Epithelial cell of esophagus (primary cell): ENCODE results near the gene FSD1.

Source experiments
- DNase-seq: peaks from one replicate; pipeline ENCODE4 v3.0.0; 2010; ENCODE audit warnings: low read depth
- H3K4me3 ChIP-seq: 2 replicates; pipeline ENCODE4 v1.5.1; 2011; ENCODE audit warnings: mild to moderate bottlenecking, low read length, control low read depth
- CTCF ChIP-seq: IDR thresholded peaks from 2 replicates; pipeline ENCODE4 v1.5.1; 2011; ENCODE audit warnings: low read depth, mild to moderate bottlenecking, low read length, control low read depth, inconsistent platforms; ENCODE audit not compliant: insufficient read depth; ENCODE audit errors: missing control alignments

The FSD1 gene

GRCh38 chr19:4288091-4288777 is 16.2 kb upstream of the FSD1 start:
- no peak for TF ChIP-seq CTCF
- H3K4me3 ChIP-seq = no peak overlapping the region
- peak; percentile 22 for DNase-seq

- TF ChIP-seq CTCF = no peak
- DNase-seq = no peak
Measured at GRCh38 chr19:4291184-4291732, 13.1 kb upstream of the FSD1 start.

GRCh38 chr19:4292515-4292914 is 11.9 kb upstream of the FSD1 start:
- DNase-seq = no peak
- H3K4me3 ChIP-seq = no peak overlapping the region
- TF ChIP-seq CTCF = no peak

More at GRCh38 chr19:4291184-4291732, 13.1 kb upstream of the FSD1 start:
- no peak overlapping the region for H3K4me3 ChIP-seq

- no peak overlapping the region for H3K4me3 ChIP-seq
- no peak for DNase-seq
- no peak for TF ChIP-seq CTCF
Measured at GRCh38 chr19:4294389-4294788, 10.0 kb upstream of the FSD1 start.

GRCh38 chr19:4295972-4296771 is 8.2 kb upstream of the FSD1 start:
- no peak overlapping the region for H3K4me3 ChIP-seq
- DNase-seq = peak; percentile 10
- TF ChIP-seq CTCF = no peak

GRCh38 chr19:4297901-4298809 is 6.2 kb upstream of the FSD1 start:
- no peak for TF ChIP-seq CTCF
- H3K4me3 ChIP-seq = no peak overlapping the region
- DNase-seq = peak; percentile 39
